Keratinocyte (primary cell): ENCODE measurements around the gene HIGD2A. TPM values are rescaled to one million over a fixed set of nuclear protein-coding genes. Genes with fewer than 3 reads are reported as not detected.

ENCODE experiments used
- DNase-seq: peaks from one replicate; pipeline ENCODE4 v3.0.0-alpha.2; 2011; ENCODE audit warnings: low read depth, missing footprints, low spot score
- FAIRE-seq: peaks from 2 replicates; lab custom pipeline; 2011; peaks lifted over from hg19 to GRCh38; lab: Jason Lieb, UNC
- H2AFZ ChIP-seq: 2 replicates; pipeline ENCODE4 v1.6.0; 2012; ENCODE audit warnings: low read length, control low read depth, inconsistent platforms; ENCODE audit not compliant: control insufficient read depth
- H3K27ac ChIP-seq: 2 replicates; pipeline ENCODE4 v1.5.1; 2011; ENCODE audit warnings: low read length; ENCODE audit not compliant: control insufficient read depth, insufficient read depth
- H3K27me3 ChIP-seq: 3 replicates; pipeline ENCODE4 v1.6.0; 2011; ENCODE audit warnings: low read length; ENCODE audit not compliant: control insufficient read depth, insufficient read depth; ENCODE audit errors: extremely low read depth
- H3K36me3 ChIP-seq, 2 experiments: 2 replicates in 1 of 2; 3 replicates in 1 of 2; pipeline ENCODE4 v1.5.1; 2011; ENCODE audit warnings: low read length in 2 of 2, mild to moderate bottlenecking in 1 of 2; ENCODE audit not compliant: control insufficient read depth in 2 of 2, insufficient read depth in 2 of 2; ENCODE audit errors: extremely low read depth in 1 of 2
- H3K4me1 ChIP-seq: 3 replicates; pipeline ENCODE4 v1.5.1; 2011; ENCODE audit warnings: low read length; ENCODE audit not compliant: control insufficient read depth, insufficient read depth; ENCODE audit errors: extremely low read depth
- H3K4me2 ChIP-seq: 3 replicates; pipeline ENCODE4 v1.6.0; 2011; ENCODE audit warnings: low read depth, low read length; ENCODE audit not compliant: control insufficient read depth, insufficient read depth; ENCODE audit errors: extremely low read depth
- H3K4me3 ChIP-seq, 3 experiments: fragments of 200-600 bp in 1 of 3; sonication (generic) in 1 of 3; 2 replicates in 2 of 3; 3 replicates in 1 of 3; pipeline ENCODE4 v1.5.1; 2011 to 2016; ENCODE audit warnings: low read length in 3 of 3, mild to moderate bottlenecking in 3 of 3, control low read depth in 2 of 3, inconsistent platforms in 1 of 3, low read depth in 1 of 3, mixed read lengths in 1 of 3, mixed run types in 1 of 3, moderate library complexity in 1 of 3; ENCODE audit not compliant: control insufficient read depth in 2 of 3, insufficient read depth in 2 of 3; ENCODE audit errors: extremely low read depth in 1 of 3
- H3K79me2 ChIP-seq: 2 replicates; pipeline ENCODE4 v1.6.0; 2012; ENCODE audit warnings: low read length; ENCODE audit not compliant: control insufficient read depth, insufficient read depth
- H3K9ac ChIP-seq: 3 replicates; pipeline ENCODE4 v1.6.0; 2011; ENCODE audit warnings: low read length; ENCODE audit not compliant: control insufficient read depth, insufficient read depth; ENCODE audit errors: extremely low read depth
- H3K9me1 ChIP-seq: 3 replicates; pipeline ENCODE4 v1.6.0; 2011; ENCODE audit warnings: low read length; ENCODE audit not compliant: control insufficient read depth, insufficient read depth; ENCODE audit errors: extremely low read depth
- H3K9me3 ChIP-seq: 2 replicates; pipeline ENCODE4 v1.5.1; 2012; ENCODE audit warnings: low read depth, low read length; ENCODE audit not compliant: control insufficient read depth
- H4K20me1 ChIP-seq: 3 replicates; pipeline ENCODE4 v1.6.0; 2011; ENCODE audit warnings: low read length; ENCODE audit not compliant: control insufficient read depth, insufficient read depth; ENCODE audit errors: extremely low read depth
- EZH2 ChIP-seq: IDR thresholded peaks from one replicate; pipeline ENCODE4 v1.6.1; 2012; ENCODE audit warnings: inconsistent platforms, mild to moderate bottlenecking, low read length, moderate library complexity
- dilution Hi-C: fragments of 300-500 bp; cut with MboI; formaldehyde crosslinking; loops from one replicate; pipeline ENCODE4 v1.7.0; 2020; ENCODE audit warnings: low sequenced_read_pairs; ENCODE audit not compliant: extremely low pct_ligation_motif_present
- polyA plus RNA-seq, 5 experiments: library from polyadenylated mRNA; depleted of rRNA in 3 of 5; stranded (reverse) in 3 of 5; stranded (forward) in 1 of 5; unstranded in 1 of 5; fragments of >200 nt; gene quantifications; 1 replicate in 1 of 5; 2 replicates in 3 of 5; 3 replicates in 1 of 5; pipeline versions ENCODE4 v1.2.1 to v1.2.3, GENCODE V29; 2011 to 2012; ENCODE audit warnings: missing spikeins in 2 of 5, low read depth in 1 of 5, low replicate concordance in 1 of 5
- TF ChIP-seq, protein P1 (sequence below), 3 experiments: IDR thresholded peaks in 1 of 3; conservative IDR thresholded peaks in 1 of 3; optimal IDR thresholded peaks in 1 of 3; 2 replicates in 2 of 3; 3 replicates in 1 of 3; pipeline versions ENCODE3 to v1.5.1; 2011; ENCODE audit warnings: low read length in 3 of 3, mild to moderate bottlenecking in 3 of 3, moderate library complexity in 2 of 3, control low read depth in 1 of 3, inconsistent platforms in 1 of 3; ENCODE audit not compliant: insufficient read depth in 2 of 3; ENCODE audit errors: extremely low read depth in 1 of 3

The HIGD2A gene
- polyA plus RNA-seq, 1 donor (not counting 4 experiments of a cell fraction or from before 2014, with no cell fraction given): 74.6 TPM

DNA sequence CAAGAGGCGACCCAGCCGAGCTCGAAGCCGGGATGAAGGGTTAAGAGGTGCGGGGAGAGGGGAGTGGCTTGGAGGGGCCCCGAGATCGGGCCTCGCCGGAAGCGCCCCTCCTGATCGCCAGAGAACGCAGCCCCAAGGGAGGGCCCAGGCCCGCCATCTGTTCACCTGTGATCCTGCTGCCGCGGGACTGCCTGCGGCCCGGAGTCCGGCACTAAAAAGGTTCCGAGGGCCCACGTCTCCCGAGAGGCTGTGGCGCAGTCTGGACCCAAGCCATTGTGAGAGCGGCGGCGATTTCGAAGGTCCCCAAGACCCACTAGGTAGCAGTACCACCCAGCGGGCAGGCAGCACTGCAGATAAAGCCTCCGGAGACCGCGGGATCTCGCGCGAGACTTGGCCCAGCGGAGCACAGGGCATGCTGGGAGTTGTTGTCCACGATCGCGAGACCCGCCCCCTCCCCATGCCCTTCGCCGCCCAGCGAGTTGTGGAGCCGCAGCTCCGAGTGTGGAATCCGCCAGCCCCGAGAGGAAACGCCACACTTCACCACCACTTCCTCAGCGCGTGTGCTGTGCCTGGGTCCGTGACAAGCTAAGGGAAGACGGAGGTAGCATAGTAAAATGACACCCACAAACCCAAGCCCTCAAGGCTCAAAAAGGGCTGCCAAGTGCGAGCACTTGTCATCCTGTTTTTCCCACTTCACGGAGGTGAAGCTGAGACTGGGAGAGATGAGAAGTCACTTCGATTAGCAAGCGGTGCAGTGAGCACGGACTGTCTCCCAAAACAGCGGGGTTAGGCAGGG lies 26.9 kb upstream of the HIGD2A start, which contains the start of gene KIAA1191:
Gene KIAA1191 (minus strand): TSS at position 328 of the 796 bp plus-strand sequence. CDS start 2,256 bp downstream, outside the sequence.
- dilution Hi-C loops: no loop called here
- peak within 1 kb of the TSS; percentile 96 for H3K9ac ChIP-seq
- DNase-seq (peak; percentile 71), FAIRE-seq (peak; percentile 5)
- no peaks in the 10 kb centered on the region for H3K9me1 ChIP-seq
- H3K4me2 ChIP-seq: peak within 1 kb of the TSS; percentile 98
- H3K27me3 ChIP-seq: no peaks in the 10 kb centered on the region
- no peak for TF ChIP-seq EZH2
- TF ChIP-seq, protein P1, sequence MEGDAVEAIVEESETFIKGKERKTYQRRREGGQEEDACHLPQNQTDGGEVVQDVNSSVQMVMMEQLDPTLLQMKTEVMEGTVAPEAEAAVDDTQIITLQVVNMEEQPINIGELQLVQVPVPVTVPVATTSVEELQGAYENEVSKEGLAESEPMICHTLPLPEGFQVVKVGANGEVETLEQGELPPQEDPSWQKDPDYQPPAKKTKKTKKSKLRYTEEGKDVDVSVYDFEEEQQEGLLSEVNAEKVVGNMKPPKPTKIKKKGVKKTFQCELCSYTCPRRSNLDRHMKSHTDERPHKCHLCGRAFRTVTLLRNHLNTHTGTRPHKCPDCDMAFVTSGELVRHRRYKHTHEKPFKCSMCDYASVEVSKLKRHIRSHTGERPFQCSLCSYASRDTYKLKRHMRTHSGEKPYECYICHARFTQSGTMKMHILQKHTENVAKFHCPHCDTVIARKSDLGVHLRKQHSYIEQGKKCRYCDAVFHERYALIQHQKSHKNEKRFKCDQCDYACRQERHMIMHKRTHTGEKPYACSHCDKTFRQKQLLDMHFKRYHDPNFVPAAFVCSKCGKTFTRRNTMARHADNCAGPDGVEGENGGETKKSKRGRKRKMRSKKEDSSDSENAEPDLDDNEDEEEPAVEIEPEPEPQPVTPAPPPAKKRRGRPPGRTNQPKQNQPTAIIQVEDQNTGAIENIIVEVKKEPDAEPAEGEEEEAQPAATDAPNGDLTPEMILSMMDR (optimal IDR thresholded peaks at IDR 0.05 in 1 of 3, IDR thresholded peaks at IDR 0.05 in 1 of 3, conservative IDR thresholded peaks at IDR 0.05 in 1 of 3; ENCODE audit: extremely low read depth in 1 of 3, insufficient read depth in 2 of 3, low read length in 3 of 3): peak in 2 of 3 experiments; percentile 23 to 44
- H3K4me3 ChIP-seq: peak within 1 kb of the TSS; percentile 85 to 99 (median 87)
- peak within 1 kb of the TSS; percentile 76 for H3K27ac ChIP-seq
- H4K20me1 ChIP-seq: no peaks in the 10 kb centered on the region
- H3K4me1 ChIP-seq: peaks cover 14% of the 10 kb centered on the region
- H3K79me2 ChIP-seq: peaks cover 42% of the 10 kb centered on the region
- no peaks in the 10 kb centered on the region for H3K9me3 ChIP-seq
- peak within 1 kb of the TSS; percentile 100 for H2AFZ ChIP-seq
- H3K36me3 ChIP-seq: peaks cover 6% of the 10 kb centered on the region in 2 experiments

DNA sequence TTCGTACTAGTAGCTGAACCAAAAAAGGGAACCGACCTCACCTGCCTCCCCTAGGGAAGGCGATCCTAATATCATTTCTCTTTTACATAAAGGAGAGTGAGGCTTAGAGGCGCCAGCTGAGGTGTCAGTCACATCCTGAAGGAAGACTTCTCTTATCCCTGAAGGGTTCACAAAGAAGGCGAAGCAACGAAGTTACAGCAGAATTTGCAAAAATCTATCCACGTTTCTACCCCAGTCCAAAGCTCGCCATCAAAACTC lies 26.4 kb upstream of the HIGD2A start:
- H3K79me2 ChIP-seq: peaks cover 36% of the 10 kb centered on the region
- no peaks in the 10 kb centered on the region for H3K9me1 ChIP-seq
- H3K27me3 ChIP-seq: no peaks in the 10 kb centered on the region
- H3K4me2 ChIP-seq: peak overlapping the region; percentile 98
- DNase-seq: no peak
- peaks cover 14% of the 10 kb centered on the region for H3K4me1 ChIP-seq
- H3K9ac ChIP-seq: peak overlapping the region; percentile 96
- no peak overlapping the region for H3K27ac ChIP-seq
- H3K36me3 ChIP-seq: peaks cover 4 to 6% of the 10 kb centered on the region in 2 experiments
- dilution Hi-C loops: no loop called here
- FAIRE-seq: no peak
- no peaks in the 10 kb centered on the region for H3K9me3 ChIP-seq
- no peaks in the 10 kb centered on the region for H4K20me1 ChIP-seq
- peak overlapping the region; percentile 100 for H2AFZ ChIP-seq
- no peak for TF ChIP-seq EZH2
- TF ChIP-seq, protein P1 (optimal IDR thresholded peaks at IDR 0.05 in 1 of 3, IDR thresholded peaks at IDR 0.05 in 1 of 3, conservative IDR thresholded peaks at IDR 0.05 in 1 of 3; ENCODE audit: extremely low read depth in 1 of 3, insufficient read depth in 2 of 3, low read length in 3 of 3): no peak
- H3K4me3 ChIP-seq: peak overlapping the region; percentile 85 to 99 (median 87)
